ENCODE measurements around the gene ZSWIM6. TPM values are rescaled to one million over a fixed set of nuclear protein-coding genes. Genes with fewer than 3 reads are reported as not detected.

The ZSWIM6 gene
- polyA plus RNA-seq, 2 of the 4 experiments (the other 2 are of a cell fraction): 8.9 to 18.0 TPM

GRCh38 chr5:61486476-61486875 lies 154.4 kb downstream of the ZSWIM6 start (continued):
- TF ChIP-seq E2F6 (IDR thresholded peaks at IDR 0.05; ENCODE audit: borderline replicate concordance, low read depth): no peak
- no peak for TF ChIP-seq HDAC2 (IDR thresholded peaks at IDR 0.05)
- TF ChIP-seq EHF (CRISPR knock-in tag; IDR thresholded peaks at IDR 0.05): no peak

- no peak for DNase-seq (ENCODE audit: low read depth in 1 of 2, low spot score in 1 of 2)
- no peak overlapping the region for H3K4me3 ChIP-seq
- TF ChIP-seq BHLHE40 (IDR thresholded peaks at IDR 0.05; ENCODE audit: low read depth, low read length) (no peak), MAFK (IDR thresholded peaks at IDR 0.05; ENCODE audit: partially characterized antibody) (peak; percentile 78)
- ChIA-PET CTCF (interaction anchor here (1.2 kb wide), 1 partner anchor 10 kb away, joined by 4 read pairs; no protein-coding TSS in a partner anchor), POLR2A (no interaction called here)
- H3K9me3 ChIP-seq: no peaks in the 10 kb centered on the region
- no peak overlapping the region for H3K4me2 ChIP-seq
- 0 out of 3 replicates have a peak, but pooled peaks cover 5% of the 10 kb centered on the region for H3K4me1 ChIP-seq
- ATAC-seq: no peak
- no peak for FAIRE-seq
- 96% methylated on average over 1 of the region's 1 CpG for WGBS (ENCODE audit: missing lambda C conversion rate)
- H3K27ac ChIP-seq: no peak overlapping the region
These were observed 157.5 kb downstream of the ZSWIM6 start for GRCh38 chr5:61489574-61489973.

- no peak for FAIRE-seq
- no peaks in the 10 kb centered on the region for H3K9me3 ChIP-seq
- TF ChIP-seq FOSB (CRISPR knock-in tag; IDR thresholded peaks at IDR 0.05): no peak
- TF ChIP-seq HDAC2 (IDR thresholded peaks at IDR 0.05): no peak
- no peak for TF ChIP-seq ATOH8 (CRISPR knock-in tag; IDR thresholded peaks at IDR 0.05; ENCODE audit: low read depth)
- no peak for TF ChIP-seq NR3C1 (IDR thresholded peaks at IDR 0.05)
- TF ChIP-seq EP300 (IDR thresholded peaks at IDR 0.05): no peak
- TF ChIP-seq CBX8 (IDR thresholded peaks at IDR 0.05): no peak
- no peak for TF ChIP-seq EHMT2 (IDR thresholded peaks at IDR 0.05; ENCODE audit: low read depth)
- no peak for TF ChIP-seq ZNF302 (CRISPR knock-in tag; IDR thresholded peaks at IDR 0.05)
- TF ChIP-seq BCL3 (IDR thresholded peaks at IDR 0.05): no peak
- TF ChIP-seq FOXS1 (CRISPR knock-in tag; IDR thresholded peaks at IDR 0.05): no peak
- no peak for TF ChIP-seq JUNB (IDR thresholded peaks at IDR 0.05)
- TF ChIP-seq MAZ (IDR thresholded peaks at IDR 0.05; ENCODE audit: borderline replicate concordance, low read depth, low read length): no peak
- no peak for TF ChIP-seq ELK1 (IDR thresholded peaks at IDR 0.05; ENCODE audit: low read depth, low read length)
- no peak for TF ChIP-seq KDM5A (IDR thresholded peaks at IDR 0.05)
- TF ChIP-seq POLR2AphosphoS2 (conservative IDR thresholded peaks at IDR 0.05; ENCODE audit: low read length): no peak
These were observed 159.8 kb downstream of the ZSWIM6 start for GRCh38 chr5:61491861-61492260.

GRCh38 chr5:61493973-61494372 lies 161.9 kb downstream of the ZSWIM6 start:
- POLR2A ChIA-PET: interaction anchor here (0.6 kb wide), 1 partner anchor 30 kb away, joined by 6 read pairs; no protein-coding TSS in a partner anchor
- DNase-seq (ENCODE audit: low read depth in 1 of 2, low spot score in 1 of 2) (no peak), ATAC-seq (no peak), FAIRE-seq (no peak)
- CTCF ChIA-PET: no interaction called here
- Histone ChIP-seq H3K9me3 (no peaks in the 10 kb centered on the region), H3K4me2 (no peak overlapping the region), H3K4me1 (peaks cover 9% of the 10 kb centered on the region; the same call in 1 of the 3 replicates), H3K4me3 (no peak overlapping the region), H3K27ac (no peak overlapping the region)
- 81% methylated on average over 7 of the region's 7 CpGs for WGBS (ENCODE audit: missing lambda C conversion rate)
- TF ChIP-seq HDAC2 (IDR thresholded peaks at IDR 0.05) (no peak), HMGXB4 (CRISPR knock-in tag; IDR thresholded peaks at IDR 0.05; ENCODE audit: borderline replicate concordance) (no peak), PBX3 (IDR thresholded peaks at IDR 0.05) (no peak), EP300 (IDR thresholded peaks at IDR 0.05) (no peak), REST (IDR thresholded peaks at IDR 0.05) (no peak), JUNB (IDR thresholded peaks at IDR 0.05) (no peak)

More at GRCh38 chr5:61491861-61492260, 159.8 kb downstream of the ZSWIM6 start:
- WGBS (ENCODE audit: missing lambda C conversion rate): 86% methylated on average over 1 of the region's 1 CpG
- ATAC-seq (no peak), DNase-seq (ENCODE audit: low read depth in 1 of 2, low spot score in 1 of 2) (no peak)
- POLR2A ChIA-PET: no interaction called here
- H3K27ac ChIP-seq: no peak overlapping the region
- CTCF ChIA-PET: interaction anchor here (0.7 kb wide), 1 partner anchor 218 kb away, joined by 3 read pairs; no protein-coding TSS in a partner anchor
- peaks cover 5% of the 10 kb centered on the region; the same call in 1 of the 3 replicates for H3K4me1 ChIP-seq
- no peak overlapping the region for H3K4me3 ChIP-seq
- no peak overlapping the region for H3K4me2 ChIP-seq
